IPS-15b (cell line): Measurements from ENCODE around the gene NTRK3.

Experiments
- H3K27me3 ChIP-seq: one replicate; pipeline ENCODE4 v1.6.1; 2013; ENCODE audit warnings: low read length; ENCODE audit not compliant: control insufficient read depth, insufficient read depth
- H3K36me3 ChIP-seq: one replicate; pipeline ENCODE4 v1.6.1; 2013; ENCODE audit warnings: low read length; ENCODE audit not compliant: control insufficient read depth, insufficient read depth
- H3K4me1 ChIP-seq: one replicate; pipeline ENCODE4 v1.6.1; 2013; ENCODE audit warnings: mild to moderate bottlenecking, low read length; ENCODE audit not compliant: control insufficient read depth, insufficient read depth
- H3K4me3 ChIP-seq: one replicate; pipeline ENCODE4 v1.5.1; 2013; ENCODE audit warnings: low read depth, low read length
- H3K9ac ChIP-seq: one replicate; pipeline ENCODE4 v1.6.1; 2013; ENCODE audit warnings: low read depth, mild to moderate bottlenecking, low read length
- H3K9me3 ChIP-seq: one replicate; pipeline ENCODE4 v1.6.1; 2013; ENCODE audit warnings: mild to moderate bottlenecking, low read length; ENCODE audit not compliant: control insufficient read depth, insufficient read depth

NTRK3 gene

GRCh38 chr15:88161636-88162035, 94.9 kb downstream of the NTRK3 start:
- H3K4me1 ChIP-seq = no peaks in the 10 kb centered on the region
- no peaks in the 10 kb centered on the region for H3K9me3 ChIP-seq
- H3K36me3 ChIP-seq = no peaks in the 10 kb centered on the region
- H3K4me3 ChIP-seq = no peak overlapping the region
- H3K27me3 ChIP-seq = no peaks in the 10 kb centered on the region
- no peak overlapping the region for H3K9ac ChIP-seq

- H3K27me3 ChIP-seq = no peaks in the 10 kb centered on the region
- no peaks in the 10 kb centered on the region for H3K4me1 ChIP-seq
- no peak overlapping the region for H3K4me3 ChIP-seq
- H3K9me3 ChIP-seq = no peaks in the 10 kb centered on the region
- H3K9ac ChIP-seq = no peak overlapping the region
- H3K36me3 ChIP-seq = no peaks in the 10 kb centered on the region
These were observed 101.2 kb downstream of the NTRK3 start for GRCh38 chr15:88155310-88155709.

- Histone ChIP-seq H3K4me3 (no peak overlapping the region), H3K36me3 (no peaks in the 10 kb centered on the region), H3K27me3 (no peaks in the 10 kb centered on the region), H3K9me3 (no peaks in the 10 kb centered on the region), H3K9ac (no peak overlapping the region), H3K4me1 (no peaks in the 10 kb centered on the region)
These were observed 103.9 kb downstream of the NTRK3 start for GRCh38 chr15:88152672-88153071.

GRCh38 chr15:88147760-88148159, 108.8 kb downstream of the NTRK3 start:
- no peak overlapping the region for H3K4me3 ChIP-seq
- no peak overlapping the region for H3K9ac ChIP-seq
- H3K27me3 ChIP-seq = no peaks in the 10 kb centered on the region
- H3K36me3 ChIP-seq = no peaks in the 10 kb centered on the region
- H3K4me1 ChIP-seq = no peaks in the 10 kb centered on the region
- no peaks in the 10 kb centered on the region for H3K9me3 ChIP-seq

DNA sequence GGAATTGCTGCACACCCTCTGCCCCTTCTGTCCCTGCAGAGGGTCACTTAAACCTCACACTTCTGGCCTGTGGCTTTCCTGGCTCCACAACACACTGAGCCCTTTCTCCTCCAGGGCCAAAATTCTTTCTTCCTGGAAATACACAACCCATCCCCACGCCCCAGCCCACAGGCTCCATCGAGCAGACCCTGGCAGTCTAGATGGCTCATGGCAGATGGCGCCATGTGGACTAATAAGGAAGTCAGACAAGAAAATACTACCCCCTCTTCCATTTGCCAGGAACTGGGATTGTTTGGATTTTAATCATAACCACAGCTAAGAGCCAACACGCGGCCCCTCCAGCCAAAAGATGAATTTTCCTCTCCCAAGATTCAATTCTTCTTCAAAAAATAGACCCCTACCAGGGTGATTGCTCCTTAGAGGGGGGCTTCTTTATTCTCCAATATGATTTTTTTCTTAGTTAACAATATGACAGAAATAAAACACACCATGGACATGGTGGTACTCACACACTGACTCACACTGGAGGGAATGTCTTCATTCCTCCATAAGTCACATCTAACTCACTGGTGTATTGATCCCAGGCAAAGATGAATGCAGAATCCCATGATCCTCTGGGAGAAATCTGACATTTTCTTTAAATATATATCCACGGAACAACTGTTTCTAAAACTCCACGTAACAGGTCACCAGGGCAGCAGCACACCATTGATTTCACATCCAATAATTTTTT, 111.5 kb downstream of the NTRK3 start:
- H3K9me3 ChIP-seq = no peaks in the 10 kb centered on the region
- H3K4me1 ChIP-seq = no peaks in the 10 kb centered on the region
- no peaks in the 10 kb centered on the region for H3K27me3 ChIP-seq
- H3K9ac ChIP-seq = no peak overlapping the region
- no peaks in the 10 kb centered on the region for H3K36me3 ChIP-seq
- H3K4me3 ChIP-seq = no peak overlapping the region

- Histone ChIP-seq H3K9ac (no peak overlapping the region), H3K36me3 (no peaks in the 10 kb centered on the region), H3K27me3 (no peaks in the 10 kb centered on the region), H3K4me3 (no peak overlapping the region), H3K4me1 (no peaks in the 10 kb centered on the region), H3K9me3 (no peaks in the 10 kb centered on the region)
These were observed 114.4 kb downstream of the NTRK3 start for GRCh38 chr15:88142121-88142520.

DNA sequence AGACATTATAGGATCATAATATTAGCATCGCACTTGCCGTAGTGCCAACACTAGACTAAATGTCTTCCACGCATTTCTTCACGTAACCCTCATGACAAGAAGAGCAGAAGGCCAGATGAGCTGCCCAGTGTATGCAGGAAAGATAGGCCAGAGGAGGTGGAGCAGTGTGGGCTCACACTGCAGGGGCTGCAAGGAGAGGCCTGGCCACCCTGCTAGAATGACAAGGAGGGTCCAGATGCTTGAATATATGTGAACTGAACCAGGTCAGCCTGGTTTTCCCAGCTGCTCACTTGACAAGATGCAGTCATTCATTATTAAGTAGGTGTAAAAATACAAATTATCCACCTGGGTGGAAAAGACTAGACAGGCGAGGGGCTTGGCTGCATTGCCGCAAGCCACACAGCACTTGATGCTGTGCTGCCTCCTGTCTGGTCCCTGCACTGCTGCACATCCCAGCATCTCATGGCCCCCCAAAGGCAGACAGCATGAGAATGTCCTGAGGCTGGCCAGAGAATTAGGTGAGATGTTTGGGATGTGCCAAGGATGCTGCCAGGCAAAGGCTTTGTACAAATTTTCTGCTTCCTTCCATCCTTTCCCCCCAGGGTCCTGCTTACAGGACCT, 115.2 kb downstream of the NTRK3 start:
- Histone ChIP-seq H3K36me3 (no peaks in the 10 kb centered on the region), H3K9ac (no peak overlapping the region), H3K9me3 (no peaks in the 10 kb centered on the region)

GRCh38 chr15:88140398-88140797, 116.1 kb downstream of the NTRK3 start:
- Histone ChIP-seq H3K4me3 (no peak overlapping the region), H3K27me3 (no peaks in the 10 kb centered on the region), H3K9me3 (no peaks in the 10 kb centered on the region), H3K9ac (no peak overlapping the region), H3K36me3 (no peaks in the 10 kb centered on the region), H3K4me1 (no peaks in the 10 kb centered on the region)

More for the DNA sequence above, 115.2 kb downstream of the NTRK3 start:
- H3K27me3 ChIP-seq = no peaks in the 10 kb centered on the region
- H3K4me3 ChIP-seq = no peak overlapping the region
- H3K4me1 ChIP-seq = no peaks in the 10 kb centered on the region

DNA sequence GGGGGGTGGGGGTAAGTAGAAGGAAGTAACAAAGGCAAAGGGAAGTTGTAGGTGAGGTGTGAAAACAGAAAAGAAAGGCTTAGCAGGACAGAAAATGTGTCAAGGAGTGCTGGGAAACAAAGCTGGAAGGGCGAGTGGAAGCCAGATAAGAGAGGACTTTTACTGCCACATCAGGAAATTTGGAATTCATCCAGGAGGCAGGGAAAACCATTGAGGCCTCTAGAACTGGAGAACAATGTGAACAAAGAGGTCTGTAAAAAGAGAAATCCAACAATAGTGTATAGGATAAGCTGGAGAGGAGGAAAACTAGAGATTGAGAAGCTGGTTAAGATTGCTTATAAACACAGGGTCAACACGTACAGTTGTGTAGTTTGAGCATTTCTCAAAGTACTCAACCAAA, 116.6 kb downstream of the NTRK3 start:
- no peak overlapping the region for H3K4me3 ChIP-seq
- H3K36me3 ChIP-seq = no peaks in the 10 kb centered on the region
- H3K9me3 ChIP-seq = no peaks in the 10 kb centered on the region
- no peaks in the 10 kb centered on the region for H3K4me1 ChIP-seq
- no peaks in the 10 kb centered on the region for H3K27me3 ChIP-seq
- H3K9ac ChIP-seq = no peak overlapping the region

- no peak overlapping the region for H3K4me3 ChIP-seq
- H3K9ac ChIP-seq = no peak overlapping the region
- H3K36me3 ChIP-seq = no peaks in the 10 kb centered on the region
- no peaks in the 10 kb centered on the region for H3K27me3 ChIP-seq
- no peaks in the 10 kb centered on the region for H3K9me3 ChIP-seq
- H3K4me1 ChIP-seq = no peaks in the 10 kb centered on the region
These were observed 122.7 kb downstream of the NTRK3 start for GRCh38 chr15:88133795-88134194.

DNA sequence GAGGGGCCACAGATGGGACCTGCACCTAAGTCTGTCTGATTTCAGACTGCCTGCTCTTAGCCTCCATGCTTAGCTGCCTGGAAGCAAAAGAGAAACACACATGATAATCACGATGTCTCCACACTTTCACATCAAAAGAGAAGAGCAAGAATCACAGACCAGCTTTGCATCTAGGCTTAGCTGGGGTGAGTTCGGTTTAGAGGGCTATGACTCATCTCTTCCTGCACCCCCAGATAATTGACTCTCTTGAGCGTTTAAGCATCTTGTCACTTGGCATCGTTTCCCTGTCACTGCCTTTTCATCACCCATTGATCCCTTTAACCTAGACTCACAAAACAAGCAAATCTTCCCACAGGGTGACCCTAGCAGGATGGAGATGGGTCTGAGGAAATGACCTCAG, 124.0 kb downstream of the NTRK3 start:
- H3K27me3 ChIP-seq = no peaks in the 10 kb centered on the region
- no peaks in the 10 kb centered on the region for H3K9me3 ChIP-seq
- H3K4me1 ChIP-seq = no peaks in the 10 kb centered on the region
- H3K9ac ChIP-seq = no peak overlapping the region
- H3K4me3 ChIP-seq = no peak overlapping the region
- no peaks in the 10 kb centered on the region for H3K36me3 ChIP-seq

DNA sequence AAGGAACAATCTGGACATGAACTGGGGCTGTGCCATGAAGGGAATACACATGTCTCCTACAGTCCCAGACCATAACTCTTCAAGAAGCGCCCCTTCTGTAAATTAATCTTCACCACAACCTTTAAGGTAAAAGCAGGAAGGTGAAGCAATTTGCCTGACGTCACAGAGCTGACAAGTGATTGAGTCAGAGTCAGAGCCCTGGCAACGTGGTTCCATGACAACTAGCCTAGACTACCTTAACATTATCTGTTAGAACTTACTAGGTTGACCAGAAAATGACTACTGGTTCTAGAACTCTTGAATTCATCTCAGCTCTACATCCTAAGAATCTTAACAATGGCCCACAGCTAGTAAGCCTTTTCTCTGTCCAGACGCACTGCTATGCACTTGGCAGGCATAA, 124.6 kb downstream of the NTRK3 start:
- Histone ChIP-seq H3K36me3 (no peaks in the 10 kb centered on the region), H3K4me3 (no peak overlapping the region), H3K27me3 (no peaks in the 10 kb centered on the region), H3K9ac (no peak overlapping the region), H3K9me3 (no peaks in the 10 kb centered on the region), H3K4me1 (no peaks in the 10 kb centered on the region)
